ENCODE data around the gene SYTL2.
"Not testable (repeated sequence)": the region's sequence is repeated elsewhere in the genome, so short reads cannot be mapped to it uniquely, and the experiment has no call there.

The SYTL2 gene

GRCh38 chr11:85787809-85788760, 22.9 kb downstream of the SYTL2 start:
- DNase-seq = no peak

GRCh38 chr11:85787168-85787567, 23.8 kb downstream of the SYTL2 start:
- no peak for DNase-seq

DNA sequence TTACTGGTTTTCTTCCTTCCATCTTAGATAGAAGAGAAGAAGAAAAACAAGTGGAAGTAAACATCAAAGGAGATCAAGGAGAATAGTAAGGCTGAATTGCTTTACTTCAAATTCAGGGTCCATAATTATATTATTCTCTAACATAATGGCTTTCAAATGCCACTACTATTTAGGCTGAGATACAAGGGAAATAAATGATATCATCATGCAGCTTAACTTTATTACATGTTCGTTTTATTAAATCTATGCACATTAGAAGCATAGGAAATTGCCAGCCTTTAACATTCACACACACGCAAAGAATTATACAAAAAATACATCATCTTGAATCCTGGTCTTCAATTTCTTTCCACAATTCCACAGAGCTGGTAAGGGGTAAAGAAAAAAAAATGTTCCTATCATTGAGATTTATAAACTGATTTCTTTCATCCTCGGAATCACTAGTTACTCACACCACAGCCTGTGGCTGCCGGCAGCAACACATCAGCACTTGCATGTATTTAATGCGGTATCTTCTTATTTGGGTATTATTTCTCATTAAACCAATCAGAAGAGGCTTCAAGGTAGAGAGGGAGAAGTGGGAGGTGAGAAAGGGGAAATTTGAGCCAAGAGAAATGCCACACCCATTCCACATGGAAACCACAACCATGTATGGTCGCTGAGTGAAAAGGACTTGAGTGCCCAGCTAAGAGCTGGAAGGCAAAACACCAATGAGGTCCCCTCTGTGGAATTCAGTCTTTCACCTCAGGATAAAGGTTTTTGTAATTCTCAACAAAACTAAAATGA, 26.3 kb downstream of the SYTL2 start:
- no peak for DNase-seq

- DNase-seq = no peak
Measured at GRCh38 chr11:85783758-85784157, 27.2 kb downstream of the SYTL2 start.

DNA sequence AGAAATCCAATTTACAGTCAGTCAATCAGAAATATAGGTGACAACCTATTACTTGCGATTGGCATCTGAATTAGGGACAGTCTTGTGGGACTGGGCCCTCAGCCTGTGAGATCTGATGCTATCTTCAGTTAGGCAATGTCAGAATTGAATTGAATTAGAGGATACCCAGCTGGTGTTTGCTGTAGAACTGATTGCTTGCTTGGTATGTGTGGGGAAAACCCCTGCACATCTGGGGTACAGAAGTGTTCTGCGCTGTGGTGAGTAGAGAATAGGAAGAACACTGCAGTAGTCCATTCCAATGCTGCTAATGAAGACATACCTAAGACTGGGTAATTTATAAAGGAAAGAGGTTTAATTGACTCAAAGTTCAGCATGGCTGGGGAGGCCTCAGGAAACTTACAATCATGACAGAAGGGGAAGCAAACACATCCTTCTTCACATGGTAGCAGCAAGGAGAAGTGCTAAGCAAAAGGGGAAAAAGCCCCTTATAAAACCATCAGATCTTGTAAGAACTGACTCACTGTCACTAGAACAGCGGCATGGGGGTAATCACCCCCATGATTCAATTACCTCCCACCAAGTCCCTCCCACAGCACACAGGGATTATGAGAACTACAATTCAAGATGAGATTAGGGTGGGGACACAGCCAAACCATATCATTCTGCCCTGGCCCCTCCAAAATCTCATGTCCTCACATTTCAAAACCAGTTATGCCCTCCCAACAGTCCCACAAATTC, 30.0 kb downstream of the SYTL2 start:
- DNase-seq = not testable (repeated sequence)

GRCh38 chr11:85779956-85780640, 30.8 kb downstream of the SYTL2 start:
- no peak for DNase-seq

GRCh38 chr11:85777603-85777972, 33.4 kb downstream of the SYTL2 start:
- DNase-seq = not testable (repeated sequence)

- no peak for DNase-seq
Measured at GRCh38 chr11:85776951-85777602, 33.9 kb downstream of the SYTL2 start.

GRCh38 chr11:85774256-85775101, 36.5 kb downstream of the SYTL2 start:
- DNase-seq = no peak

- DNase-seq = no peak
Measured at GRCh38 chr11:85772695-85773094, 38.2 kb downstream of the SYTL2 start.

DNA sequence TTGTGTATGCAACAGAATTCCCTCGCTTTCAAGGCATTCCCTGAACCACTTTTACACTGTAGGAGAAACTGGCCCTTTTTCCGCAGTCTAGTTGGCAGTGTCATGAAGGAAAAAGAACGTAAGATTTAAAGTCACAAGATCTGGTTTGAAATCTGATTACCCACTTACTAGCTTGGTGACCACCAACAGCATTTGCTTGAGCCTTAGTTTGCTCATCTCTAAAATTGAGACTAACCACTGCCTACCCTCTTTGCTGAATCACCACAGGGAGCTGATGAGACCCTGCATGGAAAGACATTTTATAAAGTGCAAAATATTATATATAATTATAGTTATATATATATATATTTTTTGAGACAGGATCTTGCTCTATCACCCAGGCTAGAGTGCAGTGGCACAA, 39.4 kb downstream of the SYTL2 start:
- no peak for DNase-seq

DNA sequence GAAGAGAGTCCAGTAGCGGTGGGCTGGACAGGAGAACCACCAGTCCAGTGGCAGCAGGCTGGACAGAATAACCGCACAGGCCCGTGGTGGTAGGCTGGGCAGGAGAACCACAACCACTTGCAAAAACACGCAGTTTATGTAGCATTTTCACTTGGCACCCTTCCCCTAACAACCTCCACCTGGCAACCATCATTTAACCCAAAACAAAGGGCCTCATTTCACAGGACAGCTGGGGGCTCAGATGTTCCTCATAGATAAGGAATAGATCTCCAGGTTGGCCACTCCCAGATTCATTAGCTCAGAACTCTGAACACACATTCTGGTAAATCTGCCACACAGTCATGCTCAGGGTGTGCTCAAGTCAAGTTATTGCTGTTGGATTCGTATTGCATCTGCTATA, 41.2 kb downstream of the SYTL2 start:
- DNase-seq = no peak

GRCh38 chr11:85768473-85769146, 42.3 kb downstream of the SYTL2 start:
- DNase-seq = no peak

DNA sequence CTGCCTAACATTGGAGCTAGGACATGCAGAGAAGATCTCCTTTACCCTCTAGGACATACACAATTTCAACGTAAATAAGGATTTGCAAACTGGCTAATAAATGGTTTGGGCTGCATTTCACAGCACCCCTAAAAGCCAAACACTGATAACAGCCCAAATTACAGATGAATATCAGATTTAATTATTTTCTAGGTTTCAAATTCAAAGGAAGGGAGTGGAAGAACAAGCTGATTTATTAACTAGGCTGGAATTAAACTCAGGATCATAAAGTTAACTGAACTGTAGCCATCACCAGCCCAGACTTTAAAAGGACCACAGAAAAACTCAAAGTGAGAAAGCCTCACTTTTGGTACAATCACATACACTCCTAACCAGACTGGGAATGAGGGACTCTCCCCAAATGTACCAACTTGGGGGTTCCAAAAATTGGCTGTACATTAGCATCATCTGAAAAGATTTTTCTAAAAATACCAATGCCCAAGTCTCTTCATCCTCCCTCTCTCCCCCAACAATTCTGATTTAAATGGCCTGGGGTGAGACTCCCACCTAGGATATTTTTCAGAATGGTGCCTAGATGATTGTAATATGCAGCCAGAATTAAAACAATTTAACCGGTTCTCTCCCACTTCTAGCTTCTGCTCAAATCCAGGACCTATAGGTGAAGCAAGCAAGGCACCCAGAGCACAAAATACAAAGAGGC, 43.5 kb downstream of the SYTL2 start:
- no peak for DNase-seq

DNA sequence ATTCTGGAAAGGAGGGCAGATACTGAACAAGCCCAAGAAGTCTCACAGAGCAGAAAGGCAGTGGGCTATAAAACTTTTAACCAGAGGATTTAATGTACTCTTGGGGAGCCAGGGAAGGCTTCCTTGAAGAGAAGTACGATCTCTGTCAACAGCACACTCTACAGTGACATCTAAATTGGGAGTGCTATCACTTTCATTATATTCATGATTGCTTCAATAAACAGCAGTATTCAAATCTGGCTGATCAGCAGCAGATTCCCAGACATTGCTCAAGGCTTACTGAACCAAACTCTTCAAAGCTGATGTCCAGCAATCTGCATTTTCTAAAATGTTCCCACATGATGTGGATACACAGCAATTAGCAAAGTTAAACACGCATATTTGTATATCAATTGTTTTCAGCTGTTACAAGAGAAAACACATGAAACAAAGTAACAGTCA, 44.2 kb downstream of the SYTL2 start:
- no peak for DNase-seq

GRCh38 chr11:85764796-85765195, 46.1 kb downstream of the SYTL2 start:
- DNase-seq = no peak

DNA sequence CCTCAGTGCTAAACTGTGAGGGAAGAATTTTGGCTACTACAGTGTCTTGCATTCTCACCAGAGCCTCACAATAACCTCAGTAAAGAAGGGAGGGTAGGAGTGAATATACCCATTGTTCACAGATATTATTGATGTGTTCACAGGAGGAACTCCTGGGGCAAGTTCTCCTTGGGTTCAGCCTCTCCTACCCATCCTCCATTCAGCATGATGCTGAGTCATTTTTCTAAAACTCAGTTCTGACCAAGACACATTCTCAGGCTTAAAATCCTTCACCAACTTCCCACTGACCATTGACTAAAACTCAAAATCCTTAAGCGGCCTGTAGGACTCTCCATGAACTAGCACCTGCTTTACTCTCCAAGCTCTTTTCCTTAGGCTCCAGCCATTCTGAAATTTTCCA, 48.7 kb downstream of the SYTL2 start:
- DNase-seq = no peak

GRCh38 chr11:85759915-85760314, 51.0 kb downstream of the SYTL2 start:
- no peak for DNase-seq

DNA sequence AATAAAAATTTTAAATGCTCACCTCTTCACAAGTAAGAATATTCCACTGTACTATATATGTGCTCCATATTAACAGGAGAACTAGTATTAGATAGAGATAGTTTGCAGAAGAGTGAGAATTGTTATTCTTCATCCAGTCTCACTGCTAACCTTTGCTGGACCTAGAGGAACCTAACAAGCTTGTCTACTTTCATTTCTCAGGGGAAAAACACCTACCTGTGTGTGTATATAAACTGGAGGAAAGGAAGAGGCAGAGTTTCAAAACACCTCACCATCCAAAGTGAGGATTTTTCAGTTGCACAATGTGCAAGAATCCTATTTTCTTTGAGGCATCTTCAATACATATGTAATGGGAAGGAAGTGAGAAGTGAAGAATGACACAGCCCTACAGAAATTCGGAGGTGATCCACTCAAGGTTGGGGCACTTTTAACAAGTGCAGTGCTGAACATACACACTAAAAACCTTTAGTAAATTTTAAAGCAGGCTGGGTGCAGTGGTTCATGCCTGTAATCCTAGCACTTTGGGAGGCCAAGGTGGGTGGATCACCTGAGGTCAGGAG, 52.4 kb downstream of the SYTL2 start:
- no peak for DNase-seq

DNA sequence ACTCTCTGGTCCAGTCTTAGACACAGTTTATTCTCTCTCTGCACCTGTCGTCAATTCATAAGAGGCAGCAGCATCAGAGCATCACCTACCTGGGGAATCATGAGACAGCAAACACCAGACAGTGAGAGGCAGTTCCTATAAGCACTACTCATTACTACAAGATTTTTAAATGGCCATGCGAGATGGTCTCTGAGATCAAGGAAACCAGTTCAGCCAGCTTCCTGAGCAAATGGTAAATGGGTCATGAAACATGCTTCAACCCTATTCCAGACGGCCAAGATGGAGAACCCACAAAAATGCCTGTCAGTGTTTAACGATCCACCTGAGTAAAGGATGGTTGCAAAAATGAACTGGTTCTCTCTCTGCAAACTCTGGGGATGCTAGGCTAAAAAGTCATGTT, 52.9 kb downstream of the SYTL2 start:
- no peak for DNase-seq

Data from NCI-H1436 (cell line).